GM18526 (cell line): ENCODE data around the gene SLC25A10.

ENCODE experiments used
- POLR2A ChIP-seq: IDR thresholded peaks from 3 replicates; pipeline ENCODE4 v1.6.1; 2011; ENCODE audit not compliant: insufficient read length; ENCODE audit errors: extremely low read depth

Gene SLC25A10

DNA sequence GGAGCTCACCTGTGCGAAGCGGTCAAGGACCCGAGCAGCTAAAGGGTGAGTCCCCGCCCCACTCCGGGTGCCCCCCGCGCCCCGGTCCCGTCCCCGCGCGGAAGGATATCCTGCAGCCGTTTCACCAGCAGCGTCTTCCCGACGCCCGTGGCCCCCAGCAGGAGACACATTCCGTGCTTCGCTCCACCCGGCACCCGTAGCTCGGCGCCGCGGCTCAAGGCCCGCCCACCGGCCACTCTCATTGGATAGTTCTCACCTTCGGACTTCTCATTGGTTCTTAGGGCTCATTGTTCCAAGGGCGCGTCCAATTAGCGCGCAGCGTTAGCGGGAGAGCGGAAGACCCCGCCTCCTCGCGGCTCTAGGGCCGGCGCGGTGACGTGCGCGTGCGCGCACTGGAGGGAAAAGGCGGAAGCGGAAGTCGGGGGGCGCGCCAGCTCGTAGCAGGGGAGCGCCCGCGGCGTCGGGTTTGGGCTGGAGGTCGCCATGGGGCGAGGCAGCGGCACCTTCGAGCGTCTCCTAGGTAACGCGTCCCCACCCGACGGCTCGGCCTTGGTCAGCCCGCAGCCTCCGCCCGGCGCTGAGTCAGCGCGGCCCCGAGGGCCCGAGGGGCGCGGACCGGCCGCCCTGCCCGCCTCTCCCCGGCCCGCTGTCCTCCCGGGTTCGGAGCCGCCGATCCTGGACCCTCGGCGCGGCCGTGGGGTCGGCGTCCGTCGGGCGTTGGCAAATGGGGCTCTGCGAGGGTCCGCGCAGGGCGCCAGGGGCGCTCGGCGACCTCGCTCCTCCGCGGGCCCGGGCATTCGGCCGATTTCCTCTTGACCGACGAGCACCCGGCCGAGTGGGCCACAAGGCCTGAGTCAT, 28.3 kb upstream of the SLC25A10 start, which contains the start of the genes ARL16 and HGS:
ARL16 (minus strand) TSS at position 214 of the 858 bp plus-strand sequence; CDS start at position 170, 44 bp downstream.
HGS (plus strand) TSS at position 428 of the 858 bp plus-strand sequence; CDS start at position 484, 56 bp downstream.
- peak; percentile 73 for TF ChIP-seq POLR2A

- no peak for TF ChIP-seq POLR2A
These were observed 27.6 kb upstream of the SLC25A10 start for GRCh38 chr17:81684442-81684911.

GRCh38 chr17:81685108-81685507, 27.0 kb upstream of the SLC25A10 start:
- TF ChIP-seq POLR2A: no peak

GRCh38 chr17:81686614-81687013, 25.5 kb upstream of the SLC25A10 start:
- no peak for TF ChIP-seq POLR2A

DNA sequence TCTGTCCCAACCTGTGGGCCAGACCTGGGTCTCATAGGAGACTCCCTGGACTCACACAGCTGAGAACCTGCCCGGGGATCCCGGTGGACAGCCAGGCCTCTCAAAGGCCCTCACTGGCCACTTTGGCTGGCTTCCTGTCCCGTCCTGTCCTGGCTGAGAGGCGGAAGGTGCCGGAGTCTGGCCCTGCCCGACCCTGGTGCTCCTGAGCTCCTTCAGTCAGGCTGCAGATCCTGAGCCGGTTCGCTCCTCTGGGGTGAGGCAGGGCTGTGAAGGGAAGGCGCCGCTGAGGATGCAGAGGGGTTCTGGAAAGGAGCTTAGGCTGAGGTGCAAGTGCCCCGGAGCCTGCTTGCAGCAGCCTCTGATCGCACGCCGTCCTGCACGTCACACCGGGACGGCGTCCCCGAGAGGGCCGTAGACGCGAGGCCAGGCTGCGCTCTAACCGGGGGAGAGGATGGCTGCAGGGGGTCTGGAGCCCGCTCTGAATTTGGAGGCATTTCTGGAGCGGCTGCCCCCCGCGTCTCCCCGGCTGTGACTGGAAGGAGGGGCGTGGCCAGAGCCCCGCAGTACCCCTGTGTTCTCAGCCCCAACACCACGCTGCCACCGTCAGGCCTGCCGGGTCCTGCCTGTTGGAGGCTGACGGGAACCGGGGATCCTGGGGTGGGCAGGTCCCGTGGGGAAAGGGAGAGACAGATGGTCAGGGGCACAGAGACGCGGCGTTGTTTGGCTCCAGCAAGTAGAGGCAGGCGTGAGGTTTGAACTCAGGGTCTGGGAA, 24.1 kb upstream of the SLC25A10 start:
- TF ChIP-seq POLR2A: no peak

DNA sequence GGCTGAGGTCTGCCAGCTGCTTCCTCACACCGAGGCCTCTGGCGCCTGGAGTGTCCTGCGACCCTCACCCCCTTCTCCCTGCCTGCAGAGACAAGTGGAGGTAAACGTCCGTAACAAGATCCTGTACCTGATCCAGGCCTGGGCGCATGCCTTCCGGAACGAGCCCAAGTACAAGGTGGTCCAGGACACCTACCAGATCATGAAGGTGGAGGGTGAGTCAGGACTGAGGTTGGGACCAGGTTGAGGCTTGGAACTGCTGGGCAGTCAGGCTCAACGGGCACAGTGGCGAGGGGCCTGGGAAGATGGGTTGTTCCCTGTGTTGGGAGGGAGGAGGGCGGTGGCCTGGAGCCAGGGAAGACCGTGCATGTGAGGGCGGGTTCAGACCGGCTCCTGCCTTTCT, 23.5 kb upstream of the SLC25A10 start:
- no peak for TF ChIP-seq POLR2A

GRCh38 chr17:81690066-81690465, 22.0 kb upstream of the SLC25A10 start:
- TF ChIP-seq POLR2A: no peak

GRCh38 chr17:81690549-81690948, 21.5 kb upstream of the SLC25A10 start:
- no peak for TF ChIP-seq POLR2A

GRCh38 chr17:81691196-81691595, 20.9 kb upstream of the SLC25A10 start:
- no peak for TF ChIP-seq POLR2A

GRCh38 chr17:81691608-81692007, 20.5 kb upstream of the SLC25A10 start:
- no peak for TF ChIP-seq POLR2A

GRCh38 chr17:81693509-81694210, 18.4 kb upstream of the SLC25A10 start:
- TF ChIP-seq POLR2A: no peak

DNA sequence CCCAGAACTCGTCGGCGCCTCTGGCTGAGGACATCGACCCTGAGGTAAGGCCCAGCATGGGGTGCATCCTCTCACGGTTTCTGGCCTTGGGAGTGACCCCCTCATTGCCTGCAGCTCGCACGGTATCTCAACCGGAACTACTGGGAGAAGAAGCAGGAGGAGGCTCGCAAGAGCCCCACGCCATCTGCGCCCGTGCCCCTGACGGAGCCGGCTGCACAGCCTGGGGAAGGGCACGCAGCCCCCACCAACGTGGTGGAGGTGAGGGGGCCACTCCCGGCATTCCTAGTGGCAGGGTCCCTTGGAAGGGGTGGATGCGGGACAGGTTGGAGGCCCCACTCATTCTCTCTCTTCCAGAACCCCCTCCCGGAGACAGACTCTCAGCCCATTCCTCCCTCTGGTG, 17.3 kb upstream of the SLC25A10 start:
- TF ChIP-seq POLR2A: no peak

DNA sequence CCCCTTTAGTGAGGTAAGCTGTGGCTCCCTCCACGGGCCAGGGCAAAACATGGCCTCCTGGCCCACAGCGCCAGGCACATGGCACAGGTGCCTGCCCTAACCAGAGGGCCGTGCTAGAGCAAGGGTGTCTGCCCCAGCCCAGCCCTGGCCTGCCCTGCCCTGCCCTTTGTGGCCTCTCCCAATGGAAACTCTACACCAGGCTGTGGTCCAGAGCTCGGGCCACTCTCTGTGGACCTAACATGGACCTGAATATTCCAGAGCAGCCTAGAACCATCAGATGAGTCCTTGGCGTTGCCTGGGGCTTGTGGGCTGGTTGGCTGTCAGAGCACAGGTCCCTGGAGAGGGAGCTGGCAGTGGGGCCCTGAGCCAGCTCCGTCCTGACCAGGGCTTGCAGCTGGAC, 16.9 kb upstream of the SLC25A10 start:
- no peak for TF ChIP-seq POLR2A

DNA sequence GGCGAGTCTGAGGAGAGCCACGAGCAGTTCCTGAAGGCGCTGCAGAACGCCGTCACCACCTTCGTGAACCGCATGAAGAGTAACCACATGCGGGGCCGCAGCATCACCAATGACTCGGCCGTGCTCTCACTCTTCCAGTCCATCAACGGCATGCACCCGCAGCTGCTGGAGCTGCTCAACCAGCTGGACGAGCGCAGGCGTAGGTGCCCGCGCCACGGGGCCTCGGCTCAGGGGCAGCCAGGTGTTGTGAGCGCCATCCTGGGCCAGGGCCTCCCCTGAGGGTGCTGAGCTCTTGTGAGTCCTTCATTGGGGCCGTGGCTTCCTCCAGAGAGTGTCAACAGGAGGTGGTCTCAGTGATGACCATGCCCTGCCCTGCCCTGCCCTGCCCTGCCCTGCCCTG, 16.3 kb upstream of the SLC25A10 start:
- TF ChIP-seq POLR2A: no peak

GRCh38 chr17:81696218-81696941, 15.7 kb upstream of the SLC25A10 start:
- no peak for TF ChIP-seq POLR2A
